ENCODE data around the gene CSRP1.
A peak's percentile ranks its signal among the peaks of the same experiment; 100 is the strongest.
"Not testable (repeated sequence)": the region's sequence is repeated elsewhere in the genome, so short reads cannot be mapped to it uniquely, and the experiment has no call there.

Gene CSRP1

GRCh38 chr1:201506557-201507359 lies at the start of gene CSRP1:
CSRP1 (minus strand) TSS chr1:201507123; CDS start chr1:201496303, 10,820 bp downstream.
- peak; percentile 93 for DNase-seq

GRCh38 chr1:201555593-201555945 lies 48.6 kb upstream of the CSRP1 start:
- no peak for DNase-seq

GRCh38 chr1:201554789-201555592 lies 48.1 kb upstream of the CSRP1 start:
- no peak for DNase-seq

GRCh38 chr1:201554190-201554600 lies 47.3 kb upstream of the CSRP1 start:
- DNase-seq = no peak

GRCh38 chr1:201553496-201554189 lies 46.7 kb upstream of the CSRP1 start:
- DNase-seq = no peak

GRCh38 chr1:201552941-201553351 lies 46.0 kb upstream of the CSRP1 start:
- no peak for DNase-seq

- DNase-seq = no peak
Observed at GRCh38 chr1:201551877-201552731, 45.2 kb upstream of the CSRP1 start.

GRCh38 chr1:201551096-201551495 lies 44.2 kb upstream of the CSRP1 start:
- DNase-seq = no peak

GRCh38 chr1:201549522-201549921 lies 42.6 kb upstream of the CSRP1 start:
- DNase-seq = not testable (repeated sequence)

GRCh38 chr1:201545851-201546492 lies 39.0 kb upstream of the CSRP1 start:
- DNase-seq = no peak

GRCh38 chr1:201544710-201545109 lies 37.8 kb upstream of the CSRP1 start:
- DNase-seq = no peak

GRCh38 chr1:201543871-201544642 lies 37.1 kb upstream of the CSRP1 start:
- DNase-seq = no peak

GRCh38 chr1:201542309-201543035 lies 35.5 kb upstream of the CSRP1 start:
- no peak for DNase-seq

- no peak for DNase-seq
Observed at GRCh38 chr1:201540846-201541735, 34.2 kb upstream of the CSRP1 start.

- DNase-seq = no peak
Observed at GRCh38 chr1:201539561-201540431, 32.9 kb upstream of the CSRP1 start.

GRCh38 chr1:201538612-201539551 lies 32.0 kb upstream of the CSRP1 start, which contains the start of gene NAV1:
NAV1 (plus strand) TSS chr1:201539127; CDS start chr1:201622885, 83,758 bp downstream.
- peak; percentile 63 for DNase-seq
